A204.1 (cell line): ENCODE measurements around the gene WDR12.
"Not testable (repeated sequence)": the region's sequence is repeated elsewhere in the genome, so short reads cannot be mapped to it uniquely, and the experiment has no call there.

Experiments used
- FAIRE-seq: peaks from 2 replicates; lab custom pipeline; 2012; peaks lifted over from hg19 to GRCh38; lab: Jason Lieb, UNC

The WDR12 gene

DNA sequence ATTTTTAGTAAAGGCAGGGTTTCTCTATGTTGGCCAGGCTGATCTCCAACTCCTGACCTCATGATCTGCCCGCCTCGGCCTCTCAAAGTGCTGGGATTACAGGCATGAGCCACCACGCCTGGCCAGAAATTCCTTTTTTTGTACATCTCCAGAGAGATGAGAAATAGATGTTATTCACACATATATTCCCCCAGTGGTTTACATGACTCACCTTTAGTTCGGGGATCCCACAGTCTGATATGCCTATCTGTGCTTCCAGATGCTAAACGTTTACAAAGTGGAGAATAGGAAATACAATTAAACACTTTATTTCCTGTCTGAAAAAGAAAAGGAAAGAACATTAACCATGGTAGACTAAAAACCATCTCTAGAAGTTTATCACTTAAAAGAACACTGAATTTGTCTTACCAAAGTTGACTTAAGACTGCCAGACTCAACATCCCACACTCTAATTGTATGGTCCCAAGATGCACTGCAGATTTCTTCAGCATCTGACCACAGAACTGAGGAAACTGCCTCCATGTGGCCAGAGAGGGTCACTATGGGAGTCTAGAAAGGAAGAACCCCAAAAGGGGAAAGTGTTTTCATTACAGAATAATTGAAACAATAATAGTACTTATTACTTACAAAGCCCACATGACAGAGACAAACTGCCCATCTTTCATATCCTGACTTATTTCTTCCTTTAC is 27.3 kb downstream of the WDR12 start:
- no peak for FAIRE-seq

DNA sequence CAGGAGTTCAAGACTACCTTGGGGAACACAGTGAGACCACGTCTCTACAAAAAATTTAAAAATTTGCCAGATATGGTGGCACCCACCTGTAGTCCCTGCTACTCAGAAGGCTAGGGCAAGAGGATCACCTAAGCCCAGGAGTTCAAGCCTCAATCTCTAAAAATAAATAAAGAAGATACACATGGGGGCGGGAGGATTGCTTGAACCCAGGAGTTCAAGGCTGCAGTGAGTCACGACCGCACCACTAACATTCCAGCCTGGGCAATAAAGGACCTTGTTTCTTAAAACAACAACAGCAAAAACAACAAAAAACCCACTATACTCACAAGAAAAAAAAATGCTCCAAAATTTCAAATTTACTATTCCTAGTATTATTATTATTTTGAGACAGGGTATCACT is 29.9 kb downstream of the WDR12 start:
- no peak for FAIRE-seq

DNA sequence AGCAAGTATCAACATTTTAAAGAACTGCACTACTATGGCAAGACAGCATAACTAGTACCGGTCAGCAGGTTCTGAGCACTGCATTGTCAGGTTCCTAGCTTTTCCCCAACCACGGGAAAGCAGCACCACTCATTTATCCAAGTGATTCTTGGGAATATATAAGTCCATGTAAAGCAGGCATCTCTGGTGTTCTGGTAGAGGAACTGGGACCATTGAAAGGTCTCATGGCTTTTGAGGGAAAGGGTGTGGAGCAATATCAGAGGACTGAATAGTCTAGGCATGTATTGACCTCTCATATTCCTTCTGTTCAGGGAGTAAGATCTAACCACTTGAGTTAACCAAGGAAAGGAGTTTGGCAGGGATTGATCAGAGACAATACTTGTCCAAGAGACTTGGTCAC is 33.8 kb downstream of the WDR12 start:
- no peak for FAIRE-seq

- FAIRE-seq = no peak
Measured at GRCh38 chr2:202871300-202872141, 40.0 kb downstream of the WDR12 start, which contains the start of gene ICA1L. TSS of gene ICA1L (minus strand) at chr2:202871766. CDS start at chr2:202829009, 42,757 bp downstream.

DNA sequence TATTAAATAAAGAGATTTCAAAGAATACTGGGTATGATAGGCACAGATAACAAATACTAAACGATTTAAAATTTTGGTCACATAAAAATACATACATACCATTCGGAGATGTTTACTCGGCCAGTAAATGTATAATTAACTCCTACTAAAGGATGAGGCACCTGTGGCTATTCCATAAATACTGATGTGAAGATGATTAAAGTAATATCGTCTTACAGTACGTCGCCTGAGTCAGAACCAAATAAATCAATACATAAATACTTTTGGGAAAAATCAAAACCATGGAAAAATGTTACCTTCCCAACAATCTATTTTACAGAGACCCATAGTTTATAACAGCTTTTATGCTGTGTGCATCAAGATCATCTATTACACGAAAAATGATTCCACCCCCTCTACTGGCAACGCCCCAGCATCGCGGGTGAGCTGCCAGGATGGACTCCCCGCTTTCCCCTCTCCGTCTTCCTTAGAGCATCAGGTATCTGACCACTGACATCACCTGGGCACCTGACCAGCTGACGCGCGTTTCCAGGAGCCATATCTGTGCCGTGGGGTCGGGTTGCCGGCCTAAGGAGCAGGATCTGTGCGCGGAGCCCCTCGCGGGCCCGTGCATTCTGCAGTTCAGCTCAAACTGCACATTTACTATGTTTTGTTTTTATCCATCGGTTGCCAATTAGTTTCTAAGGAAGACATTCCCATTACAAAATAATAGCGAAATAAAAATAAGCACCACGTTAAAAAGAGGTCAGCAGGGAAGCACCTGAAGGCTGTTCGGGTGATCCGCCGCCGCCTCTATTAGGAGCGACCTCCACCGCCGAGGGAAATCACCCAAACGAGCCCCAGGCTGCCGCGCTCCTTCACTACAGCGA is 40.8 kb downstream of the WDR12 start:
- FAIRE-seq = no peak

DNA sequence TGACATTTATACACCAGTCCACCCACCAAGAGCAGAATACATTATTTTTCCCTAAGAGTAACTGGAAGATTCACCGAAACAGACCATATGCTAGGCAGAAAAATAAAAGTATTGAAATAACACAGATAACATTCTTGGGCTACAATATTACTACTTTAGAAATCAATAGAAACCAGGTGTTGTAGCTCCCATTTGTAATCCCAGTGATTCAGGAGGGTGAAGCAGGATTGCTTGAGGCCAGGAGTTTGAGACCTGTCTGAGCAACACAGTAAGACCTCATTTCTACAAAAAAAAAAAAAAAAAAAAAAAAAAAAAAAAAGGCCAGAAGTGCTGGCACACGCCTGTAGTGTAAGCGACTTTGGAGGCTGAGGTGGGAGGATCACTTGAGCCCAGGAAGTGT is 49.5 kb downstream of the WDR12 start:
- no peak for FAIRE-seq

DNA sequence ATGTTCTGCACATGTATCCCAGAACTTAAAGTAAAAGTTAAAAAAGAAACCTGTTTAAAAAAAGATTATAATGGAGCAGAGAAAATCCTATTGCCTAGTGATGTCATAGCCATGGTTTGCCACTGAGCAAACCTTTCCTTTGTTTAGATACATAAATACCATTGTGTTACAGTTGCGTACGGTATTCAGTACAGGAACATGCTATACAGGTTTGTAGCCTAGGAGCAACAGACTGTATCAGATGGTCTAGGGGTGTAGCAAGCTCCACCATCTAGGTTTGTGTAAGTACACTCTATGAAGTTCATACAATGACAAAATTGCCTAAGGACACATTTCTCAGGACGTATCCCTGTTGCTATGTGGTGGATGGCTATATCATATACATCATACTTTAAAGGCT is 52.9 kb downstream of the WDR12 start:
- FAIRE-seq = no peak

GRCh38 chr2:202849343-202849742 is 62.1 kb downstream of the WDR12 start:
- FAIRE-seq = not testable (repeated sequence)

GRCh38 chr2:202848813-202849212 is 62.7 kb downstream of the WDR12 start:
- no peak for FAIRE-seq

- FAIRE-seq = no peak
Measured at GRCh38 chr2:202847693-202848524, 63.6 kb downstream of the WDR12 start.

GRCh38 chr2:202844656-202845055 is 66.8 kb downstream of the WDR12 start:
- no peak for FAIRE-seq

GRCh38 chr2:202842690-202843089 is 68.8 kb downstream of the WDR12 start:
- FAIRE-seq = peak; percentile 30

- no peak for FAIRE-seq
Measured at GRCh38 chr2:202841090-202841867, 70.2 kb downstream of the WDR12 start.

DNA sequence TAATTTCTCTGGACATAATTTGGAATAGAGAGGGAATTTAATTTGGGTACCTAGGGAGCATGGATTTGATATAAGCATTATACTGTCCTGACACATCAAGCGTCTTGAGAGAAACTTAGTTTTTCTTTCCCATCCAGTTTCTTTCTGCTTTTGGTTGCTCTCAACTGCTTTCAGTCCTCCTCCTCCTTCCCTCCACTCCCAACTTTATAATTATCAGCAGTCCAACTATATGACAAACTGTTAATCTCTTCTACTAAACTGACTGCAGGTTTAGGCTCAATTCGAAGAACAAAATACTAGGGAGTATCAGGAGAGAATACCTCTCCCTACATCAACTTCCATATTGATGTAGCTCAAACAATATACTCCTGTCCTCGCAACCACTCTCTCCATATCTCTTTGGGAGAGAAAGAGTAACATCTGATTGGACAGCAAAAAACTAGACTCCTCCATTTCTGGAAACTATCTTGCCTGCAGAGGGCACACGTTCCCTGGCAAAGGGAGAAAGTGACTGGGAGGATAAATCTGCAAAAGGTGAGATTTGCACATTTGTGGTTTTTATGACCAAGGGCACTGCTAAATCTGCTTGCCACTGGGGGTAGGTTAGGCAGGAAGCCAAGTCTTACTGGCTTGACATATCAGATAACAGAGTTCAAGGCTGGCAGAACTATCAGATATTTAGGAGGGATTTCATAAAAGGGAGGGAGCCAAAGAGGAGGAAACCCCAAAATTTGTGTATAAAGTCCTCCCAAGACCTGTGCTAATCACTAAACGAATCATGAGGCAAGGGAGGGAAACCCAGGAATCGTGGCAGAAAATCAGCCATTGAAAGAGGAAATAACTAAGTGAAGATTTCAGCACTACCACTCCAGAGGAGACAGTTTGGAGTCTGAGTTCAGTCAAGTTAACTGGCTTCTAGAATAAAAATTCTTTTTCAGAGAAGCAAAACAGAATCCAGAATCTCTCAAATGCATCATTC is 79.9 kb downstream of the WDR12 start:
- peak; percentile 93 for FAIRE-seq

- no peak for FAIRE-seq
Measured at GRCh38 chr2:202824901-202825300, 86.6 kb downstream of the WDR12 start.
